GM12878 (cell line): ENCODE data around the gene ASB3. TPM values are rescaled to one million over a fixed set of nuclear protein-coding genes. Genes with fewer than 3 reads are reported as not detected.

Experiments used
- ATAC-seq: fragments of 200-7000 bp; cut with Tn5 transposase; 3 replicates; pipeline ENCODE4 v1.9.1; 2020; ENCODE audit warnings: mild to moderate bottlenecking, moderate library complexity
- BruUV-seq: library from RNA; stranded (reverse); fragments of 400-500 nt; replicated peaks from 2 replicates; lab custom pipeline; 2021; lab: Mats Ljungman, UMichigan
- CTCF ChIA-PET: fragments of 300-600 bp; sonication (Branson Sonifier 250); formaldehyde crosslinking; extraction: SDS; loops from one replicate; lab custom pipeline; 2021; ENCODE audit warnings: inconsistent platforms; lab: Yijun Ruan, JAX
- POLR2A ChIA-PET: fragments of 350-600 bp; formaldehyde crosslinking; extraction: SDS; loops from one replicate; lab custom pipeline; 2021; ENCODE audit warnings: inconsistent platforms; lab: Charles Lee
- RAD21 ChIA-PET: fragments of 300-600 bp; sonication (Branson Sonifier 250); formaldehyde crosslinking; loops from one replicate; lab custom pipeline; 2023; ENCODE audit warnings: antibody characterized with exemption; ENCODE audit not compliant: unreplicated experiment; lab: Charles Lee
- SMC1A ChIA-PET: fragments of 300-600 bp; sonication (Branson Sonifier 250); formaldehyde crosslinking; loops from one replicate; lab custom pipeline; 2023; ENCODE audit not compliant: unreplicated experiment, uncharacterized antibody; lab: Charles Lee
- DNase-seq: peaks from one replicate; pipeline ENCODE4 v3.0.0-alpha.2; 2011; ENCODE audit warnings: low read depth, low spot score
- FAIRE-seq: peaks from 3 replicates; lab custom pipeline; 2011; peaks lifted over from hg19 to GRCh38; lab: Jason Lieb, UNC
- H2AFZ ChIP-seq: 2 replicates; pipeline ENCODE4 v1.6.0; 2011; ENCODE audit warnings: low read depth, low read length, control low read depth; ENCODE audit not compliant: control insufficient read depth
- H3K27ac ChIP-seq: 2 replicates; pipeline ENCODE4 v1.5.1; 2011; ENCODE audit warnings: control low read depth; ENCODE audit not compliant: control insufficient read depth, insufficient read depth
- H3K27me3 ChIP-seq, 2 experiments: replicated peaks in 1 of 2; 2 replicates each; pipeline versions ENCODE4 v1.6.0 to v1.6.1; 2011; ENCODE audit warnings: low read length in 1 of 2; ENCODE audit not compliant: control insufficient read depth in 2 of 2, insufficient read depth in 2 of 2
- H3K36me3 ChIP-seq, 2 experiments: 2 replicates each; pipeline ENCODE4 v1.5.1; 2011; ENCODE audit warnings: low read length in 1 of 2; ENCODE audit not compliant: control insufficient read depth in 2 of 2, insufficient read depth in 2 of 2
- H3K4me1 ChIP-seq: 2 replicates; pipeline ENCODE4 v1.6.1; 2011; ENCODE audit warnings: mild to moderate bottlenecking, low read length, moderate library complexity, mixed read lengths; ENCODE audit not compliant: control insufficient read depth, insufficient read depth
- H3K4me2 ChIP-seq: 2 replicates; pipeline ENCODE4 v1.6.0; 2011; ENCODE audit warnings: control low read depth; ENCODE audit not compliant: control insufficient read depth, insufficient read depth
- H3K4me3 ChIP-seq: fragments of 200-600 bp; sonication (generic); 2 replicates; pipeline ENCODE4 v1.5.1; 2016
- H3K79me2 ChIP-seq: 2 replicates; pipeline ENCODE4 v1.6.0; 2011; ENCODE audit warnings: low read length; ENCODE audit not compliant: control insufficient read depth, insufficient read depth
- H3K9ac ChIP-seq: 2 replicates; pipeline ENCODE4 v1.8.0; 2011; ENCODE audit warnings: low read length, control low read depth, mixed read lengths; ENCODE audit not compliant: control insufficient read depth, insufficient read depth
- H3K9me3 ChIP-seq: replicated peaks from 3 replicates; pipeline ENCODE4 v1.5.1; 2011; ENCODE audit warnings: mild to moderate bottlenecking, low read length; ENCODE audit not compliant: control insufficient read depth, insufficient read depth
- H4K20me1 ChIP-seq: 2 replicates; pipeline ENCODE4 v1.6.0; 2011; ENCODE audit not compliant: control insufficient read depth, insufficient read depth
- BCL11A ChIP-seq: IDR thresholded peaks from 2 replicates; pipeline ENCODE4 v1.6.1; 2011; ENCODE audit warnings: low read depth, low read length
- CHD4 ChIP-seq: fragments of 200-600 bp; sonication (generic); IDR thresholded peaks from 2 replicates; pipeline ENCODE4 v1.6.1; 2016; ENCODE audit warnings: mild to moderate bottlenecking
- JUND ChIP-seq: IDR thresholded peaks from 2 replicates; pipeline ENCODE4 v1.6.1; 2012; ENCODE audit warnings: low read depth, mild to moderate bottlenecking, low read length, improper control_type of control experiment, moderate library complexity
- NFIC ChIP-seq: IDR thresholded peaks from 2 replicates; pipeline ENCODE4 v1.6.1; 2012; ENCODE audit warnings: low read depth, mild to moderate bottlenecking, inconsistent platforms, low read length, moderate library complexity
- PAX8 ChIP-seq: fragments of 450-650 bp; IDR thresholded peaks from 2 replicates; pipeline ENCODE4 v1.6.1; 2017; ENCODE audit warnings: mild to moderate bottlenecking, moderate library complexity
- WGBS: methylation state at CpG from one replicate; pipeline ENCODE4 v1.1.6; 2016; ENCODE audit warnings: low lambda C conversion rate; ENCODE audit not compliant: insufficient replicate concordance, insufficient coverage; ENCODE audit errors: missing lambda C conversion rate; 5-methylcytosine and 5-hydroxymethylcytosine counted together
- in situ Hi-C: fragments of 300-500 bp; cut with MboI; formaldehyde crosslinking; loops from 9 replicates; pipeline ENCODE4 v1.14.3; 2018; ENCODE audit warnings: mixed read lengths
- intact Hi-C: fragments of 100-400 bp; cut with micrococcal nuclease; formaldehyde crosslinking; loops from one replicate; pipeline ENCODE4 v1.14.2; 2022; ENCODE audit not compliant: unreplicated experiment
- polyA plus RNA-seq, 11 experiments: library from polyadenylated mRNA; depleted of rRNA in 4 of 11; unstranded in 6 of 11; stranded (reverse) in 5 of 11; fragments of >200 nt; fragmentation: Nextera tagmentation in 4 of 11; fragmentation: Illumina TruSeq in 1 of 11; extraction: Ambion mirVana in 4 of 11; extraction: Trizol in 1 of 11; gene quantifications; 1 replicate in 1 of 11; 2 replicates in 10 of 11; pipeline versions ENCODE4 v1.2.1 to v1.2.3, GENCODE V29; 2011 to 2016; ENCODE audit warnings: inconsistent platforms in 2 of 11, missing spikeins in 2 of 11, low read depth in 1 of 11
- total RNA-seq, 4 experiments: library from RNA; depleted of rRNA in 3 of 4; stranded (reverse); fragments of >200 nt in 3 of 4; fragmentation: Illumina TruSeq in 1 of 4; extraction: Trizol in 1 of 4; gene quantifications; 2 replicates each; pipeline versions ENCODE4 v1.2.1 to v1.2.3, GENCODE V29; 2013 to 2021
- TF ChIP-seq, protein P1 (sequence below): fragments of 150-350 bp; IDR thresholded peaks from 2 replicates; pipeline ENCODE4 v1.6.1; 2016; ENCODE audit warnings: low read depth, low read length

ASB3 gene
- total and polyA plus RNA-seq, 10 of the 15 experiments (the other 5 are each of a cell fraction or from before 2014, with no cell fraction given), result 16.4 to 30.9 (median 22.6) TPM

DNA sequence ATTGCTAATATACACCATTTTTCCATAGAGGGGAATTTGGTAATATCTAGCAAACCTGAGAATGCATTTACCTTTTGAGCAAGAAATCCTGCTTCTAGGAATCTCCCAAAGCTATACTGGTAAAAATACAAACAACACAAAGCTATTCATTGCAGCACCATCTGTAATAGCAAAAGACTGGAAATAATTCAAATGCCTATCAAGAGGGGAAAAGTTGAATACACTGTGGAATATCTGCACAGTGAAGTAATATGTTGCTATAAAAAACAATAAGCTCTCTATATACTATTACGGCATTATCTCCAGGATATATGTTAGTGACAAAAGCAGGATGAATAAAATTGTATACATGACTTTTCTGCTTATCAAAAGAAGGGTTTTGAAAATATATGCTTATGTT lies 131.5 kb downstream of the ASB3 start:
- 57% methylated on average over 1 of the region's 1 CpG for WGBS
- intact Hi-C loops (no loop called here), in situ Hi-C loops (no loop called here)
- Histone ChIP-seq H3K9me3 (no peaks in the 10 kb centered on the region), H3K4me2 (no peak overlapping the region), H3K79me2 (no peaks in the 10 kb centered on the region), H3K27me3 (no peaks in the 10 kb centered on the region), H3K4me3 (no peak overlapping the region), H4K20me1 (no peaks in the 10 kb centered on the region), H3K36me3 (no peaks in the 10 kb centered on the region), H2AFZ (no peak overlapping the region), H3K27ac (no peak overlapping the region), H3K4me1 (no peaks in the 10 kb centered on the region), H3K9ac (no peak overlapping the region)
- FAIRE-seq (no peak), ATAC-seq (no peak), DNase-seq (no peak)
- no TSS peak for BruUV-seq
- POLR2A ChIA-PET, result no interaction called here
- SMC1A ChIA-PET, result interaction anchor here (0.6 to 0.8 kb wide), 2 partner anchors 10 to 700 kb away, joined by 3 to 4 read pairs; no protein-coding TSS in a partner anchor
- no peak for TF ChIP-seq NFIC
- TF ChIP-seq JUND, result no peak
- no peak for TF ChIP-seq PAX8
- TF ChIP-seq, protein P1, sequence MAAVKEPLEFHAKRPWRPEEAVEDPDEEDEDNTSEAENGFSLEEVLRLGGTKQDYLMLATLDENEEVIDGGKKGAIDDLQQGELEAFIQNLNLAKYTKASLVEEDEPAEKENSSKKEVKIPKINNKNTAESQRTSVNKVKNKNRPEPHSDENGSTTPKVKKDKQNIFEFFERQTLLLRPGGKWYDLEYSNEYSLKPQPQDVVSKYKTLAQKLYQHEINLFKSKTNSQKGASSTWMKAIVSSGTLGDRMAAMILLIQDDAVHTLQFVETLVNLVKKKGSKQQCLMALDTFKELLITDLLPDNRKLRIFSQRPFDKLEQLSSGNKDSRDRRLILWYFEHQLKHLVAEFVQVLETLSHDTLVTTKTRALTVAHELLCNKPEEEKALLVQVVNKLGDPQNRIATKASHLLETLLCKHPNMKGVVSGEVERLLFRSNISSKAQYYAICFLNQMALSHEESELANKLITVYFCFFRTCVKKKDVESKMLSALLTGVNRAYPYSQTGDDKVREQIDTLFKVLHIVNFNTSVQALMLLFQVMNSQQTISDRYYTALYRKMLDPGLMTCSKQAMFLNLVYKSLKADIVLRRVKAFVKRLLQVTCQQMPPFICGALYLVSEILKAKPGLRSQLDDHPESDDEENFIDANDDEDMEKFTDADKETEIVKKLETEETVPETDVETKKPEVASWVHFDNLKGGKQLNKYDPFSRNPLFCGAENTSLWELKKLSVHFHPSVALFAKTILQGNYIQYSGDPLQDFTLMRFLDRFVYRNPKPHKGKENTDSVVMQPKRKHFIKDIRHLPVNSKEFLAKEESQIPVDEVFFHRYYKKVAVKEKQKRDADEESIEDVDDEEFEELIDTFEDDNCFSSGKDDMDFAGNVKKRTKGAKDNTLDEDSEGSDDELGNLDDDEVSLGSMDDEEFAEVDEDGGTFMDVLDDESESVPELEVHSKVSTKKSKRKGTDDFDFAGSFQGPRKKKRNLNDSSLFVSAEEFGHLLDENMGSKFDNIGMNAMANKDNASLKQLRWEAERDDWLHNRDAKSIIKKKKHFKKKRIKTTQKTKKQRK, result no peak
- TF ChIP-seq BCL11A, result no peak
- TF ChIP-seq CHD4, result no peak
- CTCF ChIA-PET, result no interaction called here
- RAD21 ChIA-PET, result no interaction called here
